Measurements from ENCODE around the gene QRSL1.

DNA sequence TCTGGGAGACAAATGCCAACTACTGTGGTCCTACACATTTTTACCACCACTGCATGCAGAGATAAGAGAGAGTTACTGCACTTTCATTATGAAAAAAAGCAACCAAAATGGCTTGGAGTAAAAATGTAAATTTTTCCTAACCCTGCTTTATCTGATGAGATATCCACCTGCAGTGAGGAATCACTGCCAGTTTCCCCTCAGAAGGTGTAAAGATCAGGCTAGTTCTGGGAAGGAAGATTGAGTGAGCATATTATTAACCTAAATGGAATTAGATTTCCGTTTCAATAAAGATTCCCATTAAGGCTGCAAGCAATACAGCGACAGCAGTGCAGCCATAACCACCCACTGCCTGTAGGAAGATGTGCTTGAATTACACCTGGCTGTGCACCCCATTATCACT is 84.9 kb downstream of the QRSL1 start:
- TF ChIP-seq, protein P1, sequence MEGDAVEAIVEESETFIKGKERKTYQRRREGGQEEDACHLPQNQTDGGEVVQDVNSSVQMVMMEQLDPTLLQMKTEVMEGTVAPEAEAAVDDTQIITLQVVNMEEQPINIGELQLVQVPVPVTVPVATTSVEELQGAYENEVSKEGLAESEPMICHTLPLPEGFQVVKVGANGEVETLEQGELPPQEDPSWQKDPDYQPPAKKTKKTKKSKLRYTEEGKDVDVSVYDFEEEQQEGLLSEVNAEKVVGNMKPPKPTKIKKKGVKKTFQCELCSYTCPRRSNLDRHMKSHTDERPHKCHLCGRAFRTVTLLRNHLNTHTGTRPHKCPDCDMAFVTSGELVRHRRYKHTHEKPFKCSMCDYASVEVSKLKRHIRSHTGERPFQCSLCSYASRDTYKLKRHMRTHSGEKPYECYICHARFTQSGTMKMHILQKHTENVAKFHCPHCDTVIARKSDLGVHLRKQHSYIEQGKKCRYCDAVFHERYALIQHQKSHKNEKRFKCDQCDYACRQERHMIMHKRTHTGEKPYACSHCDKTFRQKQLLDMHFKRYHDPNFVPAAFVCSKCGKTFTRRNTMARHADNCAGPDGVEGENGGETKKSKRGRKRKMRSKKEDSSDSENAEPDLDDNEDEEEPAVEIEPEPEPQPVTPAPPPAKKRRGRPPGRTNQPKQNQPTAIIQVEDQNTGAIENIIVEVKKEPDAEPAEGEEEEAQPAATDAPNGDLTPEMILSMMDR (IDR thresholded peaks at IDR 0.05), result no peak
- TF ChIP-seq POLR2A (IDR thresholded peaks at IDR 0.05), result no peak

Data from testis (tissue), 2 donors.